Activated gamma-delta T cell treated with anti-CD3 and anti-CD28 coated beads, Interleukin-2, amount 50 U/mL, for 16 hours (primary cell): ENCODE measurements around the gene NOM1.
"Not testable (repeated sequence)": the region's sequence is repeated elsewhere in the genome, so short reads cannot be mapped to it uniquely, and the experiment has no call there.

Experiments used
- DNase-seq: peaks from one replicate; pipeline ENCODE4 v3.0.0-alpha.2; 2020; ENCODE audit warnings: low read depth

NOM1 gene

GRCh38 chr7:156940421-156941122 lies 8.9 kb upstream of the NOM1 start:
- DNase-seq = no peak

GRCh38 chr7:156941393-156942182 lies 7.9 kb upstream of the NOM1 start:
- DNase-seq = no peak

GRCh38 chr7:156942708-156943090 lies 6.8 kb upstream of the NOM1 start:
- no peak for DNase-seq

- no peak for DNase-seq
Measured at GRCh38 chr7:156943091-156944041, 6.1 kb upstream of the NOM1 start.

GRCh38 chr7:156944876-156945275 lies 4.6 kb upstream of the NOM1 start:
- no peak for DNase-seq

- no peak for DNase-seq
Measured at GRCh38 chr7:156947120-156947843, 2.2 kb upstream of the NOM1 start.

GRCh38 chr7:156948361-156948760 lies 1.2 kb upstream of the NOM1 start:
- no peak for DNase-seq

- DNase-seq = no peak
Measured at GRCh38 chr7:156950381-156950858, 908 bp downstream of the NOM1 start.

- not testable (repeated sequence) for DNase-seq
Measured at GRCh38 chr7:156953215-156953614, 3.7 kb downstream of the NOM1 start.

- DNase-seq = no peak
Measured at GRCh38 chr7:156954941-156955340, 5.4 kb downstream of the NOM1 start.

GRCh38 chr7:156956727-156957126 lies 7.2 kb downstream of the NOM1 start:
- no peak for DNase-seq

GRCh38 chr7:156962145-156962544 lies 12.6 kb downstream of the NOM1 start:
- no peak for DNase-seq

- DNase-seq = no peak
Measured at GRCh38 chr7:156962897-156963296, 13.4 kb downstream of the NOM1 start.

- no peak for DNase-seq
Measured at GRCh38 chr7:156963472-156963871, 14.0 kb downstream of the NOM1 start.

- no peak for DNase-seq
Measured at GRCh38 chr7:156964971-156965370, 15.5 kb downstream of the NOM1 start.

- no peak for DNase-seq
Measured at GRCh38 chr7:156966387-156966786, 16.9 kb downstream of the NOM1 start.

GRCh38 chr7:156968183-156968582 lies 18.7 kb downstream of the NOM1 start:
- no peak for DNase-seq

- DNase-seq = no peak
Measured at GRCh38 chr7:156969972-156970420, 20.5 kb downstream of the NOM1 start.

- no peak for DNase-seq
Measured at GRCh38 chr7:156975620-156976019, 26.1 kb downstream of the NOM1 start.

GRCh38 chr7:156979007-156979606 lies 29.6 kb downstream of the NOM1 start:
- no peak for DNase-seq

- no peak for DNase-seq
Measured at GRCh38 chr7:156979711-156980110, 30.2 kb downstream of the NOM1 start.
